ENCODE data around the gene ATXN10.

ATXN10 gene

GRCh38 chr22:45888221-45889092, 216.8 kb downstream of the ATXN10 start:
- DNase-seq (ENCODE audit: extremely low read depth in 1 of 2, low read depth in 1 of 2) = no peak

GRCh38 chr22:45889093-45889538, 217.5 kb downstream of the ATXN10 start:
- DNase-seq (ENCODE audit: extremely low read depth in 1 of 2, low read depth in 1 of 2) = no peak

- no peak for DNase-seq (ENCODE audit: extremely low read depth in 1 of 2, low read depth in 1 of 2)
These were observed 218.1 kb downstream of the ATXN10 start for GRCh38 chr22:45889539-45890350.

GRCh38 chr22:45890351-45890635, 218.7 kb downstream of the ATXN10 start:
- no peak for DNase-seq (ENCODE audit: extremely low read depth in 1 of 2, low read depth in 1 of 2)

- DNase-seq (ENCODE audit: extremely low read depth in 1 of 2, low read depth in 1 of 2) = no peak
These were observed 219.4 kb downstream of the ATXN10 start for GRCh38 chr22:45891021-45891421.

- no peak for DNase-seq (ENCODE audit: extremely low read depth in 1 of 2, low read depth in 1 of 2)
These were observed 219.9 kb downstream of the ATXN10 start for GRCh38 chr22:45891471-45891995.

GRCh38 chr22:45891996-45892621, 220.5 kb downstream of the ATXN10 start:
- no peak for DNase-seq (ENCODE audit: extremely low read depth in 1 of 2, low read depth in 1 of 2)

- DNase-seq (ENCODE audit: extremely low read depth in 1 of 2, low read depth in 1 of 2) = no peak
These were observed 221.2 kb downstream of the ATXN10 start for GRCh38 chr22:45892681-45893461.

GRCh38 chr22:45893516-45893915, 221.9 kb downstream of the ATXN10 start:
- no peak for DNase-seq (ENCODE audit: extremely low read depth in 1 of 2, low read depth in 1 of 2)

Data from activated CD8-positive, alpha-beta memory T cell treated with anti-CD3 and anti-CD28 coated beads for 1 hour (primary cell).